Activated T-helper 17 cell treated with anti-CD3 and anti-CD28 coated beads, Interleukin-2, amount 50 U/mL, for 72 hours (primary cell): ENCODE data around the gene MKI67. TPM values are rescaled to one million over a fixed set of nuclear protein-coding genes. Genes with fewer than 3 reads are reported as not detected.

Experiments
- ATAC-seq: fragments of 150-1000 bp; cut with Tn5 transposase; replicated peaks from 2 replicates; pipeline ENCODE4 v1.10.0; 2021; ENCODE audit warnings: mild to moderate bottlenecking, moderate library complexity
- H3K27ac Mint-ChIP-seq: one replicate; pipeline ENCODE4 v1.8.0; 2022; ENCODE audit warnings: mixed read lengths
- H3K27me3 Mint-ChIP-seq: one replicate; pipeline ENCODE4 v1.8.0; 2022; ENCODE audit warnings: mixed read lengths
- H3K36me3 Mint-ChIP-seq: one replicate; pipeline ENCODE4 v1.8.0; 2022; ENCODE audit warnings: low read depth, mild to moderate bottlenecking, mixed read lengths
- H3K4me1 Mint-ChIP-seq: one replicate; pipeline ENCODE4 v1.8.0; 2022; ENCODE audit warnings: mixed read lengths
- H3K4me3 Mint-ChIP-seq: one replicate; pipeline ENCODE4 v1.8.0; 2022; ENCODE audit warnings: mild to moderate bottlenecking, mixed read lengths
- H3K9me3 Mint-ChIP-seq: one replicate; pipeline ENCODE4 v1.8.0; 2022; ENCODE audit warnings: mixed read lengths
- total RNA-seq, 2 donors: library from RNA; stranded (reverse); gene quantifications; one replicate each; pipeline ENCODE4 v1.2.3, GENCODE V29; 2022

MKI67 gene
- total RNA-seq, 2 donors from 2014 or later = 262 to 281 TPM

DNA sequence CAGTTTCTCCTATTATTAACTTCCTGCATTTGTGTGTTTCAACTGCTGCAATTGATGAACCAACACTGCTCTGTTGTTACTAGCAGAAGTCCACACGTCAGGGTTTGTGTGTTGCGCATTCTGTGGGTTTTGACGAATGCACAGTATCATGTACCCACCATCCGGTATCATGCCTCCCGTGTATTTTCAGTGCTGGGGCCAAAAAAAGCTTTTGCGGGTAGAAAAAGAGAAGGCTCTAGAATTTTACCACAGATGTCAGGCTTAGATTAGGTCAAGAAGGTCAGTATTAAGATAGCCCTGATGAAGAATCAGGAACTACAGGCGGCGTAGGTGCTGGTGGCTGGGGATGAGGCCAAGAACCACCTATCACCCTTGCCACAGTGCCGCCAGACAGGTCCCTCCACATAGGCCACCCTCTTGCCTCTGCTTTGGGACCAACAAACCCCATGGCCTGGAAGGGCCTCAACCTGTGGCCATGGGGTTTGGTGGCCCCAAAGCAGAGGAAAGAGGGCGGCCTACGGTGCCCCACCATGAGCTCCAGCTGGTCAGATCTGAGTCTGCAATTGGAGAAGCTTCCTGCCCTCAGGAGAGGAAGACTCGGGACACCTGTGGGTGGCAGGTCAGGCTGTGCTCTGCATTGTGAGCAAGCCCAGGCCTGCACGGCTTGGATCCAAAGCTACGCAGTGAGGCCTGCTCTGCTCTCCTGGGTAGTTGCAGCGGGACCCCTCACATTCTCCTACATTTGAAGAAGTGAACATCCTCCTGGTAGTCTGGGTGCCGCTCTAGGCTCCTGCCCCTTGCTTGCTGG, 71.9 kb downstream of the MKI67 start:
- Mint-ChIP-seq H3K36me3 (peaks cover 90% of the 10 kb centered on the region), H3K27ac (no peak overlapping the region), H3K4me1 (peaks cover 11% of the 10 kb centered on the region), H3K9me3 (no peaks in the 10 kb centered on the region), H3K27me3 (no peaks in the 10 kb centered on the region), H3K4me3 (no peak overlapping the region)
- no peak for ATAC-seq

DNA sequence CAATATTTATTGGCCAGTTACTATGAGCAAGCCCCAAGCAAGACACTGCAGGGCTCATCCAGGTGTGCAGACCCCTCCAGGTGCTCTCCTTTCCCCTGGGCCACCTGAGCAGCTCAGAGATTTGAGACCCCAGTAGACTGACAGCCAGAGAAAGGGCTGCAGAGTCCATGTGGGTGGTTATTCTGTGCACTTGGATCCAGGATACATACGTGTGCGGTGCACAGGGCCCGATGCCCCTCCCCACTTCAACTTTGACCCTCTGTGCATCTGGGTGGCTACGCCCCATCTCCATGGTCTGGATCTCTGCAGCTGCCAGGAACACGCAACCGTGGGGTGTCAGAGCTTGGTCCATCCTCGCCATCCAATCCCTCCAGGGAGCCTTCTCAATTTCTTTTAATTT, 72.9 kb downstream of the MKI67 start:
- Mint-ChIP-seq H3K9me3 (no peaks in the 10 kb centered on the region), H3K36me3 (peaks cover 94% of the 10 kb centered on the region), H3K4me1 (peaks cover 16% of the 10 kb centered on the region), H3K4me3 (no peak overlapping the region), H3K27ac (no peak overlapping the region), H3K27me3 (no peaks in the 10 kb centered on the region)
- ATAC-seq = no peak

DNA sequence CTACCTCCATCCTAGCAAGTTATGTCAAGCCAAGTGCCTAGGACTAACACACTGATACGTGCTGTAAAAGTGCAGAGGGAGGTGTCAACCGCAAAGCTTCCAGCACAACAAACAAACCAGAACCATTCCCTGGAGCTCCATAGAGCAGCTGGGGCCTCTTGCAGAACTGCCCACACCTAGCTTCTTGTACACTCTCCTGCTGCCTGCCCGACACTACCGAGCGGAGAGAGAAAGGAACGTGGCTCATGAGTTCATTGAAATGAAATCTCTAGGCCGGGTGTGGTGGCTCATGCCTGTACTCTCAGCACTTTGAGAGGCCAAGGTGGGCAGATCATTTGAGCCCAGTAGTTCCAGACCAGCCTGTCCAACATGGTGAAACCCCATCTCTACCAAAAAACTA, 73.5 kb downstream of the MKI67 start:
- Mint-ChIP-seq H3K36me3 (peaks cover 94% of the 10 kb centered on the region), H3K27me3 (no peaks in the 10 kb centered on the region), H3K9me3 (no peaks in the 10 kb centered on the region), H3K4me3 (no peak overlapping the region), H3K27ac (no peak overlapping the region), H3K4me1 (peaks cover 16% of the 10 kb centered on the region)
- no peak for ATAC-seq

DNA sequence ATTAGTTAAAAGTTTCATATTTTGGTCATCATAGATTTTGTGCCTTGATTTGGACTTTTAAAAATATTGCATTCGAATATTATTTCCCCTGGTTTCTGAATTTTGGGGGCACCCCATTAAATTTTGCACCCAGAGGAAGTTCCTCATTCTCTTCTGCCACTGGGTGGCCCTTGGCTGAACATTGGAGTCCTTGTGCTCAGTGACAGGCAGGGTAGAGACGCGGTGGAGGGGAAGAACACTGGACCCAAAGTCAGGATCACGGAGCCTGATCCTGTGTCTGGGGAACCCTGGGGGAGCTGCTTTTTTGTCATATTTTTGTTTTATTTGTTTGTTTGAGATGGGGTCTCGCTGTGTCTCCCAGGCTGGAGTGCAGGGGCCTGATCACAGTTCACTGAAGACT, 74.7 kb downstream of the MKI67 start:
- no peak for ATAC-seq
- H3K4me1 Mint-ChIP-seq = peaks cover 16% of the 10 kb centered on the region
- no peaks in the 10 kb centered on the region for H3K9me3 Mint-ChIP-seq
- H3K36me3 Mint-ChIP-seq = peaks cover 87% of the 10 kb centered on the region
- no peak overlapping the region for H3K27ac Mint-ChIP-seq
- H3K4me3 Mint-ChIP-seq = no peak overlapping the region
- H3K27me3 Mint-ChIP-seq = no peaks in the 10 kb centered on the region

DNA sequence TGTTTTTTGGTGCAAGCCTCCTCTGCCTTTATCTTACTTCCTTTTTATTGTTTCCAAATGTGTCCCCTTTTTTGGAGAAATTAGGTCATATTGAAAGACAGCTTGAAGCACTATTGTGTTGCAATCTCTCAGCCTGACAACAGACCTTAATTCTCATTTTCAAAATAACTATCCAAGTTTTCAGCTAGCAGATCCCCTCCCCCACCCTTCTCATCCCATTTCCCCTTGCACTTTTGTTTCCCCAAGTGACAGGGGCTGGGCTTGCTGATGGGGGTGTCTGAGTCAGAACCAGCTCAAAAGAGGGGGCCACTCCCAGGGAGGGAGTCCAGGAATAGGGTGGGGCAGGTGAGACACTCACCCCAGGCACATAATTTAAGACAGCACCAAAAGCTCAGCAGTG, 75.3 kb downstream of the MKI67 start:
- no peaks in the 10 kb centered on the region for H3K9me3 Mint-ChIP-seq
- H3K27ac Mint-ChIP-seq = peak overlapping the region; percentile 29
- peaks cover 16% of the 10 kb centered on the region for H3K4me1 Mint-ChIP-seq
- no peak for ATAC-seq
- H3K4me3 Mint-ChIP-seq = peak overlapping the region; percentile 93
- no peaks in the 10 kb centered on the region for H3K27me3 Mint-ChIP-seq
- peaks cover 81% of the 10 kb centered on the region for H3K36me3 Mint-ChIP-seq

DNA sequence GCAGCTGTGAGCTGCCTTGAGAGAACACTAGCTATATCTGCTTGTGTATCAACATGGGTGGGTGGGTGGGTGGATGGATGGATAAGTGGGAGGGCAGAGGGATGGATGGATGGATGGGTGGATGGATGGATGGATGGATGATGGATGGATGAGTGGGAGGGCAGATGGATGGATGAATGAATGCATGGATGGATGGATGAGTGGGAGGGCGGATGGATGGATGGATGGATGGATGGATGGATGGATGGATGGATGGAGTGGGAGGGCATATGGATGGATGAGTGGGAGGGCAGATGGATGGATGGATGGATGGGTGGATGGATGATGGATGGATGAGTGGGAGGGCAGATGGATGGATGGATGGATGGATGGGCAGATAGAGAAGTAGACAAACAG, 76.1 kb downstream of the MKI67 start:
- Mint-ChIP-seq H3K27me3 (no peaks in the 10 kb centered on the region), H3K4me3 (peak overlapping the region; percentile 93), H3K36me3 (peaks cover 73% of the 10 kb centered on the region)

DNA sequence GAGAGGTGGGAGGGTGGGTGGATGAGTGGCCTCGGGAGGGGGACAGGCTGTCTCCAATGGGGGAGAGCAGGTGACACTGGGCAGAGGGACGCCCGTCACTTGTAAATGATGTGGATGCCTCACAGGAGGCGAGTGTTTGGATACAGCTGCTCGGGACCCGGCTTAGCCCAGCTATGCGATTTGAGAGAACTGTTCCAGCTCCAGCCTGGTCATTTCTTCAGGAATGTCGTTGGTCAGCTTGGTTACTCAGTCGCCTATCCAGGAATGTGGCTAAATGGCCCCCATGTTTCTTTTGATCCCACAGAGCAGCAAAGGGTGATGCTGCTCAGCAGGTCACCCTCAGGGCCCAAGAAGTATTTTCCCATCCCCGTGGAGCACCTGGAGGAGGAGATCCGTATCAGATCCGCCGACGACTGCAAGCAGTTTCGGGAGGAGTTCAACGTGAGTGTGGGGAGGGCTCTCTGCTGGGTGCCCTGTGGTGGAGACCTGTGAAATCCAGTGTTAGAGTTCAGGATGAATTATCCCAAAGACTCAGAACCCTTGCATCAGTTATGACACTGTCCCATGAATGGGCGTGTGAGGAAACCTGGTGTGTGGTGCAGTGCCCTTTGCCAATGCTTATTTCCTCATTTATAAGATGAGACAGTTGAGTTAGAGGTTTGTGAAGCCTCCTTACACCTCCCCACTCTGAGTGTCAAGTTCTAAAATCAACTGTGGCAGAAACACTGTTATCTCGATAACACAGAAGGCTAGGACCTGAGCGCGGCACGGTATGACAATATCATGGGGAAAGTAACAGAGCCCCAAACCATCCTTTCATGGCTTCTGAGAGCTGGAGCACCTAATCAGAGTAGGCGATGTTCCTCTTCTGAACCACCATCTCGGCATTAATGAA, 76.8 kb downstream of the MKI67 start:
- no peak for ATAC-seq
- Mint-ChIP-seq H3K4me3 (peak overlapping the region; percentile 93), H3K36me3 (peaks cover 68% of the 10 kb centered on the region), H3K27me3 (no peaks in the 10 kb centered on the region), H3K9me3 (no peaks in the 10 kb centered on the region), H3K4me1 (peaks cover 16% of the 10 kb centered on the region), H3K27ac (peak overlapping the region; percentile 97)

More for the DNA sequence above, 76.1 kb downstream of the MKI67 start:
- Mint-ChIP-seq H3K27ac (peak overlapping the region; percentile 29), H3K4me1 (peaks cover 16% of the 10 kb centered on the region), H3K9me3 (no peaks in the 10 kb centered on the region)
- ATAC-seq = no peak

DNA sequence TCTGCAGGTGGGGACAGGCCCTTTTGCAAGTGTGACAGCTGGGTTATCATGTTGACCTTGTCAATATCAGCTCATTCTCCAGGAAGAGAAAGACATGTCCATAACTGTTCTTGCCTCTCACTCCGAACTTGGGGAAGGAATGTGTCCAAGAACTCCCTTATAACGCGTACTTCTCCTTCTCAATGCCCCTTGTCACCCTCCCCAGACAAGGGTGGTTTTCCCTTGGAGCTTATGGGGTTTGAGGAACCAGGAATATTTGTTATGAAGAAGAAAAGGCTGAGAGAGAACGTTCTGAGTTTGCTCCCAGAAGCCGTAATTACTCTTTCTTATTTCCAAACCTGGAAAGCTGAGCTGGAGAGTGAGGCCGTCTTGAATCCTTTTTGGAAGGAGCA, 77.4 kb downstream of the MKI67 start:
- peaks cover 16% of the 10 kb centered on the region for H3K4me1 Mint-ChIP-seq
- no peaks in the 10 kb centered on the region for H3K27me3 Mint-ChIP-seq
- peaks cover 63% of the 10 kb centered on the region for H3K36me3 Mint-ChIP-seq
- no peaks in the 10 kb centered on the region for H3K9me3 Mint-ChIP-seq
- peak overlapping the region; percentile 97 for H3K27ac Mint-ChIP-seq
- ATAC-seq = no peak
- H3K4me3 Mint-ChIP-seq = peak overlapping the region; percentile 93

DNA sequence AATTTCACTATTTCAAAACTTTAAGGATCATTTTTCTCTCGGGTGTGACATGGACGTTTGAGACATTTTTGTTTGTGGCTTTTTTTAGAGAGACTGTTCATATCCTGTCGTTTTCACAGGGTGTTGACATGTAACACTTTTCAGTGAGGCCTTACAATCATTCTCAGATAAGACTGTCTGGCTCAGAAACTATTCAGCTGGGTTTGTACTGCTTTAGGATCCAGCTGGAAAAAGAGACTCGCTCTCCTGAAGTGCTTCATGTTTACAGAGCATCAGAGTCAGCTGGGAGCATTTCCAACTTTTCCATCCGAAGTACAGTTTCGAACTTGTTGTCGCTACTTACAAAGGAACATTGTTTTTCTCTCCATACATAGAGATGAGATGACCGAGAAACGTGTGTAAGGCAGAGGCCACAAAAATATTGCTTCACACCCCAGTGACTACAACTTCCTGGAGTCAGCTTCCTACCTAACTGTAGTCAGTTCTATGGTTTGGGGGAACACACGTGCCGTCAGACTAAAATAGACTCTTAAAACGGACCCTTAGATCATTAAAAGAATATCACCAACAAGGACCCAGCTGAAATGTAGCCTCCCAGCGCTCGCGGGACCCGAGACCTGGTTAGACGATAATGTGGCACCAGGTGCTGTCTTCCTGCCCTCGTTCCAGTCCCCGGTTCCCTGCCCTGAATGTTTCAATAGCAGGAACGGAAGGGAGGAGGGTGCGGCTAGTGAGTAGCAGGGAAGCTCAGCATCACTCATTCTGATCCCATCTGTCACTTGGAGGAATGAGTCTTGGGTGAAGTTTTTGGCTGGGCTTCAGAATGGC, 78.0 kb downstream of the MKI67 start:
- peak; percentile 58 for ATAC-seq
- peaks cover 16% of the 10 kb centered on the region for H3K4me1 Mint-ChIP-seq

DNA sequence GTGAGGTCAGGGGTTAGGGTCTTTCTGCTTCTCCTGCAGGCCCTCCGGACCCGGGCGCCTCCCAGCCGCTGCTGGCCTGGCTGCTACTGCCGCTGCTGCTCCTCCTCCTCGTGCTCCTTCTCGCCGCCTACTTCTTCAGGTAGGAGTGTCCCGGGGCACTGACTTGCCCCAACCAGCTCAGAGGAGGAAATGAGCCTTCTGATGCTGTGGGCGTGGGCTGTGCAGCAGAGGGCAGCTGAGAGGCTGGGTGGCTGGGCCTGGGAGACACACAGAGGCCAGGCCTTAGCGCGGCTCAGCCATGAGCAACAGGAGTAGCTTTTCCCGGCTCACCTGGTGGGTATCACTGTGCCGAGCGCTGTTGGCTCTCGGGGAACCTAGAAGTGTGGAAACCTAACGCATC, 78.9 kb downstream of the MKI67 start:
- ATAC-seq = peak; percentile 96

More for the DNA sequence above, 78.0 kb downstream of the MKI67 start:
- Mint-ChIP-seq H3K36me3 (peaks cover 59% of the 10 kb centered on the region), H3K27me3 (no peaks in the 10 kb centered on the region), H3K27ac (peak overlapping the region; percentile 97), H3K9me3 (no peaks in the 10 kb centered on the region), H3K4me3 (peak overlapping the region; percentile 93)

DNA sequence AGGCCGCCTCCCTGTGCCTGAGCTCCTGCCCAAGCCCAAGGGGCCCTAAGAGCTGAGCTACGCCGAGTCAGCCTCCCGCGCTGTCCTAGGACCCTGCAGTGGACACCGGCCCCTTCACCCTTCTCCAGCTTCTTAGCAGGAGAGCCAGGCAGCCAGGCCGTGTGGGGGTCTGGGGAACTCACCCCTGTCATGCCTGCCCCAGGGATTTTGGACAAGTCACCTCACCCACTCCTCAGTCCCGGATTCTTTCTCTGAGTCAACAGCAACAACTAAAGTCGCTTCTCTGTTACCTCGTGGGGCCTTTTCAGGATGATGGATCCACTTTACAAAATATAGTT, 79.3 kb downstream of the MKI67 start:
- Mint-ChIP-seq H3K4me3 (peak overlapping the region; percentile 93), H3K9me3 (no peaks in the 10 kb centered on the region), H3K27me3 (no peaks in the 10 kb centered on the region), H3K4me1 (peaks cover 16% of the 10 kb centered on the region), H3K36me3 (peaks cover 46% of the 10 kb centered on the region), H3K27ac (peak overlapping the region; percentile 97)
- peak; percentile 20 for ATAC-seq

More for the DNA sequence above, 78.9 kb downstream of the MKI67 start:
- Mint-ChIP-seq H3K4me1 (peaks cover 16% of the 10 kb centered on the region), H3K27me3 (no peaks in the 10 kb centered on the region), H3K4me3 (peak overlapping the region; percentile 93), H3K27ac (peak overlapping the region; percentile 97), H3K36me3 (peaks cover 50% of the 10 kb centered on the region), H3K9me3 (no peaks in the 10 kb centered on the region)
